ENCODE data around the gene JAK2. TPM values are rescaled to one million over a fixed set of nuclear protein-coding genes. Genes with fewer than 3 reads are reported as not detected.
A peak's percentile ranks its signal among the peaks of the same experiment; 100 is the strongest.

JAK2 gene
- total RNA-seq, 1 experiment from 2014 or later: 1.4 TPM

GRCh38 chr9:4985386-4986266 is 554 bp downstream of the JAK2 start:
- peak overlapping the region; percentile 87 for H3K27ac Mint-ChIP-seq (ENCODE audit: unreplicated experiment)

GRCh38 chr9:4986296-4986695 is 1.2 kb downstream of the JAK2 start:
- no peaks in the 10 kb centered on the region for H3K9me3 Mint-ChIP-seq (ENCODE audit: unreplicated experiment)
- CTCF ChIA-PET: no interaction called here
- intact Hi-C loops (cut with micrococcal nuclease; ENCODE audit: unreplicated experiment): loop anchor here (5.0 to 10.0 kb wide), 5 partner anchors 149 to 609 kb away; partner anchors contain the start of genes PLPP6 and SPATA6L
- peak overlapping the region; percentile 76 for H3K4me3 Mint-ChIP-seq (ENCODE audit: unreplicated experiment)
- H3K4me1 Mint-ChIP-seq (ENCODE audit: low read depth, unreplicated experiment): peaks cover 15% of the 10 kb centered on the region
- peaks cover 3% of the 10 kb centered on the region; the same call in 1 of the 2 replicates for H3K4me1 ChIP-seq
- no TSS peak for BruUV-seq (replicated peaks)
- H3K27me3 Mint-ChIP-seq (ENCODE audit: insufficient read depth, unreplicated experiment): peaks cover 5% of the 10 kb centered on the region
- TF ChIP-seq CTCF (IDR thresholded peaks at IDR 0.05; ENCODE audit: insufficient read depth in 1 of 2, low read depth in 1 of 2, low read length in 1 of 2, severe bottlenecking in 1 of 2, unreplicated experiment in 1 of 2): no peak
- DNase-seq: no peak
- POLR2A ChIA-PET: interaction anchor here (0.5 kb wide), 1 partner anchor 456 kb away, joined by 3 read pairs; no protein-coding TSS in a partner anchor
- H3K9me3 ChIP-seq: no peaks in the 10 kb centered on the region
- H3K36me3 Mint-ChIP-seq (ENCODE audit: insufficient read depth, unreplicated experiment): peaks cover 9% of the 10 kb centered on the region
- H3K27ac Mint-ChIP-seq (ENCODE audit: unreplicated experiment): no peak overlapping the region
- no peaks in the 10 kb centered on the region for H3K27me3 ChIP-seq (replicated peaks; ENCODE audit: control insufficient read depth, insufficient read depth, low read length)
- H3K4me3 ChIP-seq (ENCODE audit: low read depth, low read length): peak overlapping the region; percentile 63
- H3K36me3 ChIP-seq (ENCODE audit: control insufficient read depth, insufficient read depth, low read length): no peaks in the 10 kb centered on the region

More at GRCh38 chr9:4985386-4986266, 554 bp downstream of the JAK2 start:
- TF ChIP-seq CTCF (IDR thresholded peaks at IDR 0.05; ENCODE audit: insufficient read depth in 1 of 2, low read depth in 1 of 2, low read length in 1 of 2, severe bottlenecking in 1 of 2, unreplicated experiment in 1 of 2): no peak
- DNase-seq: peak; percentile 23 to 41
- H3K36me3 ChIP-seq (ENCODE audit: control insufficient read depth, insufficient read depth, low read length): no peaks in the 10 kb centered on the region
- H3K4me1 Mint-ChIP-seq (ENCODE audit: low read depth, unreplicated experiment): peaks cover 15% of the 10 kb centered on the region
- CTCF ChIA-PET: interaction anchor here (0.6 kb wide), 1 partner anchor 53 kb away, joined by 3 read pairs; no protein-coding TSS in a partner anchor
- peak overlapping the region; percentile 76 for H3K4me3 Mint-ChIP-seq (ENCODE audit: unreplicated experiment)
- POLR2A ChIA-PET: interaction anchor here (0.5 kb wide), 1 partner anchor 457 kb away, joined by 3 read pairs; no protein-coding TSS in a partner anchor
- peaks cover 3% of the 10 kb centered on the region; the same call in 1 of the 2 replicates for H3K4me1 ChIP-seq
- intact Hi-C loops (cut with micrococcal nuclease; ENCODE audit: unreplicated experiment): loop anchor here (5.0 to 10.0 kb wide), 5 partner anchors 148 to 609 kb away; partner anchors contain the start of genes PLPP6 and SPATA6L
- H3K4me3 ChIP-seq (ENCODE audit: low read depth, low read length): peak overlapping the region; percentile 63
- no peaks in the 10 kb centered on the region for H3K9me3 Mint-ChIP-seq (ENCODE audit: unreplicated experiment)
- peaks cover 9% of the 10 kb centered on the region for H3K36me3 Mint-ChIP-seq (ENCODE audit: insufficient read depth, unreplicated experiment)
- H3K27me3 ChIP-seq (replicated peaks; ENCODE audit: control insufficient read depth, insufficient read depth, low read length): no peaks in the 10 kb centered on the region
- BruUV-seq (replicated peaks): TSS peak; percentile 30
- no peaks in the 10 kb centered on the region for H3K9me3 ChIP-seq
- peaks cover 5% of the 10 kb centered on the region for H3K27me3 Mint-ChIP-seq (ENCODE audit: insufficient read depth, unreplicated experiment)

GRCh38 chr9:4986783-4987182 is 1.7 kb downstream of the JAK2 start:
- H3K27me3 ChIP-seq (replicated peaks; ENCODE audit: control insufficient read depth, insufficient read depth, low read length): no peaks in the 10 kb centered on the region
- no peak for TF ChIP-seq CTCF (IDR thresholded peaks at IDR 0.05; ENCODE audit: insufficient read depth in 1 of 2, low read depth in 1 of 2, low read length in 1 of 2, severe bottlenecking in 1 of 2, unreplicated experiment in 1 of 2)
- BruUV-seq (replicated peaks): no TSS peak
- POLR2A ChIA-PET: no interaction called here
- Mint-ChIP-seq H3K4me1 (ENCODE audit: low read depth, unreplicated experiment) (peaks cover 15% of the 10 kb centered on the region), H3K4me3 (ENCODE audit: unreplicated experiment) (no peak overlapping the region), H3K27ac (ENCODE audit: unreplicated experiment) (no peak overlapping the region), H3K27me3 (ENCODE audit: insufficient read depth, unreplicated experiment) (peaks cover 3% of the 10 kb centered on the region), H3K9me3 (ENCODE audit: unreplicated experiment) (no peaks in the 10 kb centered on the region), H3K36me3 (ENCODE audit: insufficient read depth, unreplicated experiment) (peaks cover 9% of the 10 kb centered on the region)
- no peaks in the 10 kb centered on the region for H3K36me3 ChIP-seq (ENCODE audit: control insufficient read depth, insufficient read depth, low read length)
- no peaks in the 10 kb centered on the region for H3K9me3 ChIP-seq
- H3K4me3 ChIP-seq (ENCODE audit: low read depth, low read length): no peak overlapping the region
- peaks cover 3% of the 10 kb centered on the region; the same call in 1 of the 2 replicates for H3K4me1 ChIP-seq
- intact Hi-C loops (cut with micrococcal nuclease; ENCODE audit: unreplicated experiment): loop anchor here (5.0 to 10.0 kb wide), 5 partner anchors 149 to 608 kb away; partner anchors contain the start of genes PLPP6 and SPATA6L
- CTCF ChIA-PET: no interaction called here
- no peak for DNase-seq

Measured in Caco-2 (cell line).